ENCODE data around the gene BLOC1S1.

DNA sequence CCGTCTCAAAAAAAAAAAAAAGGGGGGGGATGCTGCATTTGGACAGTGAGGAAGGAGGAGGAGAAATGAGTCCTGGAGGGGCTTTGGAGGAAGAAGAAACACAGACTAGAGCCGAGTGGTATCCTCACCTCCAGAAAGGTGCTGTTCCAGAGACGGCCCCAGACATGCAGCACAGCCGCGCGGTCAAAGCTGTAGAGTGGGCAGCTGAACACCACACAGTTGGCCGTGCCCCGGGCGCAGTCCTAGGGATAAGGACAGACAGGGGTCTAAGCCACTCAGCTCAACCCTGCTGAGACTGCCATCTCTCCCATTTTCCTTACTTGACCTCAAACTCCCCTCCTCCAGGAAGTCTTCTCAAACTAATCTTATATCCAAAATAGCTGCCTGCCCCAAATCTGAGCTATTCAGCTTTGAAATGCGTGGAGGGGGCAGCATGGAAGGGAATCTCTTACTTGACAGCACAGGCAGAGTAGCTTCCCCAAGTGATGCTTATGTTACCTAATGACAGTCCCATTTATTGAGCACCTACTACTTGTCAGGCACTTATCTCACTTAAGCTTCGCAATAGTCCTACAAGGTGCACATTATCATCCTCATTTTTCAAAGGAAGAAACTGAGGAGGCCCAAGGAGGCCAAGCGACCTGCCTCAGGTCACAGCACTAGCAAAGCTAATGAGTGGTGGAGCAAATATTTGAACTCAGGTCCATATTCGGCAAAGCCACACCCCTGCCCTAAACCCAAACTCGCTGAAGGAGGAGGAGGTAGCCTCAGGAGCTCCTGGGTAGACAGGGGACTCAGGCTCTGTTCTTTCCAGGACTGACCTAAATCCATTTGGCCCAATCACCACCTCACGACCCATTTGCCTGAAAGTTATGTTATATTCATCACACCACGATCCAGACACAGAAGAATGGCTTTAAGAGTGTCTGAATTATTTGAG is 26.9 kb upstream of the BLOC1S1 start:
- no peak for TF ChIP-seq POLR2A (IDR thresholded peaks at IDR 0.05; ENCODE audit: low read length)
- no peak for TF ChIP-seq GATA1 (IDR thresholded peaks at IDR 0.05; ENCODE audit: low read depth, low read length)
